GF-D8 (cell line): Measurements from ENCODE around the gene RBBP9.
A peak's percentile ranks its signal among the peaks of the same experiment; 100 is the strongest.
"Not testable (repeated sequence)": the region's sequence is repeated elsewhere in the genome, so short reads cannot be mapped to it uniquely, and the experiment has no call there.

Experiments
- DNase-seq: peaks from one replicate; lab custom pipeline; 2025; lab: John Stamatoyannopoulos, UW

Gene RBBP9

DNA sequence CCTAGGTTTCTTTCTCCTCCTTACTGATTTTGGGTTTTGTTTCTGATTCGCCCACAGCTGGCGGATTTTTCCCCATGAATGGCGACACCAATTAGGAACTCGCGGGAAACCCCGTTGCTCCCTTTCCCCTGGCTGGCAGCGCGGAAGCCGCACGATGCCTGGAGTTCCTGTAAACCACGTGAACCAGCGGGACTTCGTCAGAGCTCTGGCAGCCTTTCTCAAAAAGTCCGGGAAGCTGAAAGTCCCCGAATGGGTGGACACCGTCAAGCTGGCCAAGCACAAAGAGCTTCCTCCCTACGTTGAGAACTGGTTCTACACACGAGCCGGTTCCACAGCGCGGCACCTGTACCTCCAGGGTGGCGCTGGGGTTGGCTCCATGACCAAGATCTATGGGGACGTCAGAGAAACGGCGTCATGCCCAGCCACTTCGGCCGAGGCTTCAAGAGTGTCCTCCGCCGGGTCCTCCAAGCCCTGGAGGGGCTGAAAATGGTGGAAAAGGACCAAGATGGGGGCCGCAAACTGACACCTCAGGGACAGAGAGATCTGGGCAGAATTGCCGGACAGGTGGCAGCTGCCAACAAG, 7.5 kb upstream of the RBBP9 start:
- DNase-seq, result no peak

DNA sequence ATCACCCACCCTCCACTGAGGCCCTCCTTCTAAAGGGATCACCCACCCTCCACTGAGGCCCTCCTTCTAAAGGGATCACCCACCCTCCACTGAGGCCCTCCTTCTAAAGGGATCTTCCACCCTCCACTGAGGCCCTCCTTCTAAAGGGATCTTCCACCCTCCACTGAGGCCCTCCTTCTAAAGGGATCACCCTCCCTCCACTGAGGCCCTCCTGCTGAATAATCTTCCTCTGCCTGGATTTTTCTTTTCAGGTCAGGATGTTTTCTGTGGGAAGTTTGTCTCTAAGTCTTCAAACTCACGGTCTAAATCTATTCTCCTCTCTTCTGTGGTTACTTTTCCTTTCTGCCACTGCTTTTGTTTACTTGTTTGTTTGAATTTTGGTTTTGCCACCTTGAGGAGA, 4.6 kb upstream of the RBBP9 start:
- DNase-seq, result not testable (repeated sequence)

DNA sequence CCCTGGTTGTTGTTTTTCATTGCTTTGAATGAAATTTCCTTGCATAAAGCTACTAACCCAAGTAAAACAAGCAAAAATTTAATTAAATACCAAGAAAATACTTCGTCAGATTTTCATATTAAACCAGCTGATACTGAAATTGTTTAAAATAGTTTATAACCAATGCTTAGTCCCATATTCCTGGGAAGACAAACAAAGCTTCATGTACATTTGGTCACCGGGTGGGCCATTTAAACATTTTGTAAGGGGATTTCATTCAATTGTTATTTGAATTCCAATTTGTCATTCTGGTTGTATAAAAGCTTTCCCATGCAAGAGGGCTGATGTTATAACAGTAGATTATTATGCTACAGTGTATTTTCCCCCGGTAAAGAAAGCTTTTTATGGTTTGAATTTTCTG, 578 bp upstream of the RBBP9 start:
- no peak for DNase-seq

DNA sequence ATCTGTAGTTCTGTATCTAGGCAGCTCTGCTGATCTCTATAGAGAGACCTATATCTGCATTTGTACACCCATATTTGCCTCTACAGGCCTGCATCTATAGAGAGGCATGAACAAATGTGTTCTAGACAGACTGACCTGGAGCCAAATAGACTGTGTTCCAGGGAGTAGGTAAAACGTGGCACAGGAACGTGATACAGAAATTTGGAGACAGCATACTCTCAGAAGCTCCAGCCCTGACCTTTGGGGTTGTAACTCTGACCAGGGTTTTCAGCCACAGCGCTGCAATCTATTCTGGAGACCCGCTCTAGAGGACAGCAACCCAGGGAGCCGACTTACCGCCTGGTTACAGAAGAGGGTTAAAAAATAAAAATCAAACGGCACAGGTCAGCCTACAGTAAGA, 983 bp downstream of the RBBP9 start:
- no peak for DNase-seq

DNA sequence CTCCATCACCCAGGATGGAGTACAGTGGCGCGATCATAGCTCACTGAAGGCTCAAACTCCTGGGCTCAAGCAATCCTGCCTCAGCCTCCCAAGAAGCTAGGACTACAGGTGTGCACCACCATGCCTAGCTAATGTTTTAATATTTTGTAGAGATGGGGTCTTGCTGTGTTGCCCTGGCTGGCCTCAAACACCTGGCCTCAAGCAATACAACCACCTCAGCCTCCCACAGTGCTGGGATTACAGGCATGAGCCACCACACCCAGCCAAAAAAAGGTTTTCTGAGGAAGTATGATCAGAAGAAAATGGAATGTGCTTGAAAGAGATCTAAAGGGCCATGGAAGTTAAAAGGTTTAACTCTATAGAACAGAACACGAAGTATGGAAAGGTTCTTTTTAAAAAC, 8.7 kb downstream of the RBBP9 start:
- DNase-seq, result no peak

DNA sequence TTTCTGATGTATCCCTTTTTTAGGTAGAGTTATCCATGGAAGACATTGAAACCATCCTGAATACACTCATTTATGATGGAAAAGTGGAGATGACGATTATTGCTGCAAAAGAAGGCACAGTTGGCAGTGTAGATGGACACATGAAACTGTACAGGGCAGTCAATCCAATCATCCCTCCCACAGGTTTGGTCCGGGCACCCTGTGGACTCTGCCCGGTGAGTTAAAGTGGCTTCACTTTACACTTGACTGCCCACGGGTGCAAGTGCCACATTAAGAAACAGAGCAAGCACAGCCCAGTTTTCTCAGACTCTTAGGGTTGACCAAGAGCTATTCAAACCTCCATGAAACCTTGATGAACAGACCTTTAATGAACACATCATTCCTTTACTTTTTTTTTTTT, 15.4 kb downstream of the RBBP9 start:
- no peak for DNase-seq

DNA sequence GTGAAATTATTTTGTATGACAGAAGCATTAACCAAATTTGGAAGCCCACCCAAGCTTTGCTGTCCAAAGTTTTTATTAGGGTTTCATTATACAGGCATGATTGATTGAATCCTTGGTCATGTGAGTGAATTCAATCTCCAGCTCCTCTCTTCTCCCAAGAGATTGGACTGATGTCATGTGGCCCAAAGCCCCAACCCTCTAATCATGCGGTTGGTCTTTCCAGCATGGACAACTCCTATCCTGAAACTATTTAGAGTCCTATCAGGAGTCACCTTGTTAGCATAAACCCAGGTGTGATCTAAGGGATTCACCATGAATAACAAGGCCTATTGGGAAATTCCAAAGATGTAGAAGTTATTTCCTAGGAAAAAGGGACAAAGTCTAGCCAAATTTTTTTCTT, 19.2 kb downstream of the RBBP9 start:
- no peak for DNase-seq

DNA sequence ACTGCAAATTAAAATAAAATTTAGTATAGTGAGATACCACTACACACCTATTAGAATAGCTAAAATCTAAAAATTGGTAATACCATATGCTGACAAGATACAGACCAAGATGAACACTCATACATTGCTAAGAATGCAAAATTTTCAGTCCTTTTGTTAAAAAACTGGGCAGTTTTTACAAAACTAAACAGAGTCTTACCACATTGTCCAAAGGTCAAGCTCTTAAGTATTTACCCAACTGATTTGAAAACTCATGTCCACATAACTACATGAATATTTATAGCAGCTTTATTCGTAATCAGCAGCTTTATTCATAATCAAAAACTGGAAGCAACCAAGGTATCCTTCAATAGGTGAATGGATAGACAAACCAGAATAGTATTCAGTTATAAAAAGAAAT, 19.8 kb downstream of the RBBP9 start:
- no peak for DNase-seq

DNA sequence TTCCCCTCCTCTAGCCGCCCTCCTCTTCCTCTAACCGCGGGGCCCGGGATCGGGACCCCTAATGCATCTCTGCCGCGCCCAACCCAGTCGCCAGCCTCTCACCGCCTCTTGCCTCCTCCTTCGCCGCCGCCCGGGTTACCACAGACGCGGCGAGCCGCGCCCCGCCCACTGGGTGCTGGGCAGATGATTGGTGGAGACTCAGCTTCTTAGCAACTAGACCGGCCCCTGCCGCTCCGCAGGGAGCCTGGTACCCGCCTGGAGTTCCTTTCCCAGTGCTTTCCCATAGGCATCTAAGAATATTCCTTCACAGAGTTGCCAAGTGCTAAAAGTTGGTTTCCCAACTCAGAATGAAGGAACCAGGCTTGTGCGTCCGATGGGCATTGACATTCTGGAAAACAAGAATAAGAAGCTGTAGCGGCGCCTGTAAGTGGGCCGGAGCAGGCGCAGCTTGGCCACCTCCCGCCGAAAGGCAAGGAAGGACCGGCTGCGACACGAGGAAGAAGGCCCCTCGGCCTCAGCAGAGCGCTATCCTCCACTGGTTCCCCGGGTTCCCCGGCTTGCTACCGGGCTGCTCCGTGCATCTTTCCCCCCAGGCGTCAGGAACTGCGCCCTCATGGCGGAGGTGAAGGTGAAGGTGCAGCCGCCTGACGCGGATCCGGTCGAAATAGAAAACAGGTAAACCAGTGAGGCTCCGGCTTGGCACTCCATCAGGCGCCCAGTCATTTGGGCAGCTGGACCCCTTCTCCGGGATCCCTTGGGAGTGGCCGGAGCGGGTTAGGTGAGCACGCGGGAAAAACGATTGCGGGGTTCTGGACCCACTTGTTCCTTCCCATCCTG, 29.9 kb downstream of the RBBP9 start, which contains the start of the genes DZANK1 and POLR3F:
Gene DZANK1, minus strand, starts transcription at position 137 of the 837 bp plus-strand sequence. CDS start 1,672 bp downstream, outside the sequence.
Gene POLR3F, plus strand, starts transcription at position 497 of the 837 bp plus-strand sequence. Its CDS starts 117 bp downstream, at position 614.
- DNase-seq, result peak; percentile 81

DNA sequence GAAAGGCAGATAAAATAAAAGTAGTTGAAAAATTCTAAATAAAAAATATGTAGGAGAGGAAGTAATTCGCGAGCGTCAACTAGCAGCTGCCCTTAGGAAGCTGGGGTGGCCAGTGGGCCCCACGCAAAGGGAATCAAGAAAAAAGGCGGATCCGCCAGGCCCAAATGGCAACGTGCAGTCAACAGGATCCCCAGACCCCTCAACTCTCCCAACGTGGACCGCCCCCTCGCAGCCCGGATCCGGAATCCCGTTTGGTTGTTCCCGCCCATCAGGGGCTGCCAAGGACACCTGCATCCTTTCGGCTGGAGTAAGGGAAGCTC, 30.5 kb downstream of the RBBP9 start:
- DNase-seq, result no peak

DNA sequence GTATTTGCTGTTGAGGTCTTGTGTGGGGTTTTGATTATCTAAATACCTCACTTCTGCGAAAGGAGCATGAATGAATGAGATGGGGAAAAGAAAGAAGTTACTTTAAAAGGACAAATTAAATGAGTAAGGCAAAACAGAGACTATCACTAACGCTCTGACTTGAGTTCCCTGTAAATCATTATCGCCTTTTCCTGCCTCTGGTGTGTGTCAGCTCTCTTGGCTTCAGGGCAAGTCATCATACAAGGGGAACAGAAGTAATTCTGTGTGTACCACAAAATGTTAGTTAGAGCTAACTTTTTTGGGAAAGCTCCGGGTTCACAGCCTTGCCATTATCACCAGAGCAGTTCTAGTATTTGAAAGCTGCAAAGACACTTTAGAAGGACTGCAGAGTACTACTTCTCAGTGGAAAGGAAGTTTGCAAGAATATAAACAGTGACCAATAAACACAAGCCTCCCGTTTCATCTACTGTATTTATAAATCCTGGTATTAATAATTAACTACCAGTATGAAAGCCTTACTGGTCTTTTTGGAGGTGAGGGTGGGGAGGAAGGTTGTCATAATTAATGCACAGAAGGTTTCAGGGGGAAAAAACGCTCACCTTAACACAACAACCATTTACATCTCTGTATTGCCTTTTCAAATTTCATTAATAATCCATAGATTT, 31.4 kb downstream of the RBBP9 start:
- DNase-seq, result no peak

DNA sequence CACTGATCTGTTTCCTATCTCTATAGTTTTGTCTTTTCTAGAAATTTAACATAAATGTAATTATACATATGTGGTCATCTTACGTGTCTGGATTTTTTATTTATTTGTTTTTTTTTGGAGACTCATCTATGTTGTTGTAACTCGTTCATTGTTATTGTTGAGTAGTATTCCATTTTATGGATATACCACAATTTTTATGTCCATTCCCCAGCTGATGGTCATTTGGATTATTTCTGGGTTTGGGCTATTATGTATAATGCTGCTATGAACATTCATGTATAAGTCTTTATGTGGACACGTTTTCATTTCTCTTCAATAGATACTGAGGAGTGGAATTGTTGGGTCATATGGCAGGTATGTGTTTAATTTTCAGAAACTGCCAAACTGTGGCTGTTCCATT, 40.4 kb downstream of the RBBP9 start:
- no peak for DNase-seq

DNA sequence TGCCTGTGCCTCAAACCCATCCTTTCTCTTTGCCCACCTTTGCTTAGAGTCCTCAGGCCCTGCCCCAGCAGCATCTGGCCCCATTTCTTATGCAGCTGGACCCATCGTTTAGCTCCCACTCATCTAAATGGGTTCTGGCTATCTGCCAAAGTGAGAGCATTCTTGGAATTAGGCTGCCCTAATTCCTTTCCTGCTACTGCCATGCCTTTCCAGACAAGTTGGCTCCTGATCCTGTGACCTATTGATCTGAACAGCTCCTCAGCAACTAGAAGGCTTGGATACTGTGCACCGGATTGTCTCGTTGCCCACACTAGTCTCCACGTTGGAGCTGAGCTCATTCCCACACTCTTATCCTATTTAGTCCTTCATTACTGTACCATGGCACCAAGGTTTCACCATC, 53.1 kb downstream of the RBBP9 start:
- DNase-seq, result no peak

DNA sequence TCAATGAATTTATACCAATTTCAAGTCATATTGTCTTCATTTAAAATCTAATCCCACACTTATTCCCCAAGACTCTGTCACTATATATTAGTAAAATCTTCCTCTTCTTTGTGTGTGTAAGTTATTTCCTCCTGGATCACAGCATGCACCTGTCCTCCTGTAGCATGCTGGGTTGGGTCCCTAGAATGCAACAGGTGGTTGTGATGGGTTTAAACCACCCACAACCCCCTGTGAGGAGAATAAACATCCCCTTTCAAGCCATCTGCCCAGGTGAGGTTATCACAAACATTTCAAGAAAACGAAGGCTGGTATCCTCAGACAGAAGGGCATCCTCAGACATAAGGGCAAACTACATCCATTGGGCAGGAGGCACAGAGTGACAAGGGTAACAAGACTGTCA, 56.6 kb downstream of the RBBP9 start:
- no peak for DNase-seq

DNA sequence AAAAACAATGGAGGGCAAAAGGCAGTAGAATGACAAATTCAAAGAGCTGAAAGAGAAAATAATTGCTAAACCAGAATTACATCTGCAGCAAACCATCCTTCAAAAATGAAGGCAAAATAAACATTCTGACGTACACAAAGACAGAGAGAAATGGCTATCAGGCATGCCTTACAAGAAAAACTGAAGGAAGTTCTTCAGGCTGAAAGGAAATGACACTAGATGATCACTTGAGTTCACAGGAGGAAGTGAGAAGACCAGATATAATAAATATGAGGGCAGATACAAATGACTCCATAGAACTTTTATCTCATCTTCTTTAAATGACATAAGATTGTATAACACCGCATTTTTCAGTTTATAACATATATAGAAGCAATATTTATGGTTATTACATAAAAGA, 60.2 kb downstream of the RBBP9 start:
- DNase-seq, result peak; percentile 21
